GM19023 (cell line): ENCODE results near the gene RREB1.

ENCODE experiments used
- ATAC-seq: cut with Tn5 transposase; IDR thresholded peaks from one replicate; pipeline ENCODE4 v1.9.1; 2021; ENCODE audit warnings: mild to moderate bottlenecking, moderate library complexity; ENCODE audit not compliant: unreplicated experiment

The RREB1 gene

GRCh38 chr6:7215131-7215530 lies 107.4 kb downstream of the RREB1 start:
- ATAC-seq, result no peak

GRCh38 chr6:7215798-7216231 lies 108.1 kb downstream of the RREB1 start:
- ATAC-seq, result no peak

- no peak for ATAC-seq
Measured at GRCh38 chr6:7216941-7217621, 109.3 kb downstream of the RREB1 start.

GRCh38 chr6:7218406-7218988 lies 110.7 kb downstream of the RREB1 start:
- no peak for ATAC-seq

GRCh38 chr6:7219310-7219709 lies 111.5 kb downstream of the RREB1 start:
- no peak for ATAC-seq

- ATAC-seq, result no peak
Measured at GRCh38 chr6:7222197-7222596, 114.4 kb downstream of the RREB1 start.

GRCh38 chr6:7224731-7225130 lies 117.0 kb downstream of the RREB1 start:
- ATAC-seq, result no peak

- ATAC-seq, result no peak
Measured at GRCh38 chr6:7228662-7229375, 121.1 kb downstream of the RREB1 start.

GRCh38 chr6:7229376-7230326 lies 121.9 kb downstream of the RREB1 start:
- ATAC-seq, result no peak

GRCh38 chr6:7230327-7230691 lies 122.5 kb downstream of the RREB1 start:
- ATAC-seq, result no peak

GRCh38 chr6:7230956-7231713 lies 123.4 kb downstream of the RREB1 start:
- ATAC-seq, result no peak

- no peak for ATAC-seq
Measured at GRCh38 chr6:7232351-7232750, 124.6 kb downstream of the RREB1 start.

GRCh38 chr6:7234547-7234946 lies 126.8 kb downstream of the RREB1 start:
- no peak for ATAC-seq

- ATAC-seq, result no peak
Measured at GRCh38 chr6:7235712-7236305, 128.0 kb downstream of the RREB1 start.

GRCh38 chr6:7236306-7237209 lies 128.8 kb downstream of the RREB1 start:
- ATAC-seq, result peak; percentile 54

- ATAC-seq, result no peak
Measured at GRCh38 chr6:7237653-7238188, 130.0 kb downstream of the RREB1 start.

- ATAC-seq, result no peak
Measured at GRCh38 chr6:7238526-7238899, 130.8 kb downstream of the RREB1 start.

- ATAC-seq, result peak; percentile 56
Measured at GRCh38 chr6:7238900-7239589, 131.3 kb downstream of the RREB1 start.
